GM23338 (cell line): ENCODE data around the gene NEU3. TPM values are rescaled to one million over a fixed set of nuclear protein-coding genes. Genes with fewer than 3 reads are reported as not detected.

ENCODE experiments used
- ATAC-seq: fragments of 200-7000 bp; cut with Tn5 transposase; 3 replicates; pipeline ENCODE4 v1.9.1; 2020
- DNase-seq: peaks from one replicate; pipeline ENCODE4 v3.0.0-alpha.2; 2015; ENCODE audit warnings: low spot score
- H2AFZ ChIP-seq: fragments of 200-600 bp; sonication (generic); 2 replicates; pipeline ENCODE4 v1.8.0; 2016; ENCODE audit warnings: antibody characterized with exemption, mild to moderate bottlenecking, moderate library complexity
- H3F3A ChIP-seq: fragments of 200-600 bp; sonication (generic); replicated peaks from 2 replicates; pipeline ENCODE4 v1.8.0; 2017; ENCODE audit warnings: antibody characterized with exemption, mixed run types, low read depth
- H3K27ac ChIP-seq: fragments of 200-600 bp; sonication (generic); 2 replicates; pipeline ENCODE4 v1.6.1; 2016; ENCODE audit warnings: low read depth
- H3K27me3 ChIP-seq: fragments of 200-600 bp; sonication (generic); 2 replicates; pipeline ENCODE4 v1.8.0; 2016; ENCODE audit warnings: mild to moderate bottlenecking, mixed run types, moderate library complexity; ENCODE audit not compliant: insufficient read depth
- H3K36me3 ChIP-seq: fragments of 200-600 bp; sonication (generic); 2 replicates; pipeline ENCODE4 v1.8.0; 2016; ENCODE audit warnings: mild to moderate bottlenecking; ENCODE audit not compliant: insufficient read depth
- H3K4me1 ChIP-seq: fragments of 200-600 bp; sonication (generic); 2 replicates; pipeline ENCODE4 v1.8.0; 2016; ENCODE audit warnings: mild to moderate bottlenecking, moderate library complexity; ENCODE audit not compliant: insufficient read depth
- H3K4me2 ChIP-seq: fragments of 200-600 bp; sonication (generic); 2 replicates; pipeline ENCODE4 v1.7.1; 2017; ENCODE audit warnings: mixed run types
- H3K4me3 ChIP-seq: fragments of 200-600 bp; sonication (generic); 2 replicates; pipeline ENCODE4 v1.6.1; 2016; ENCODE audit warnings: mixed run types
- H3K79me2 ChIP-seq: fragments of 200-600 bp; sonication (generic); replicated peaks from 2 replicates; pipeline ENCODE4 v1.8.0; 2017; ENCODE audit warnings: mild to moderate bottlenecking; ENCODE audit not compliant: insufficient read depth
- H3K9me2 ChIP-seq: fragments of 200-600 bp; sonication (generic); 2 replicates; pipeline ENCODE4 v1.8.0; 2017; ENCODE audit not compliant: insufficient read depth
- H4K20me1 ChIP-seq: fragments of 200-600 bp; sonication (generic); replicated peaks from 2 replicates; pipeline ENCODE4 v1.8.0; 2017; ENCODE audit warnings: mild to moderate bottlenecking; ENCODE audit not compliant: insufficient read depth
- H3K27ac Mint-ChIP-seq: 2 replicates; pipeline ENCODE4 v1.8.0; 2020; ENCODE audit warnings: inconsistent platforms, mild to moderate bottlenecking, moderate library complexity, mixed read lengths
- H3K27me3 Mint-ChIP-seq: 3 replicates; pipeline ENCODE4 v1.8.0; 2022; ENCODE audit warnings: low read depth, mild to moderate bottlenecking, moderate library complexity, mixed read lengths, inconsistent platforms; ENCODE audit not compliant: insufficient read depth, poor library complexity
- H3K36me3 Mint-ChIP-seq: 3 replicates; pipeline ENCODE4 v1.8.0; 2021; ENCODE audit warnings: low read depth, mild to moderate bottlenecking, inconsistent platforms, moderate library complexity, mixed read lengths
- H3K4me1 Mint-ChIP-seq: 3 replicates; pipeline ENCODE4 v1.8.0; 2020; ENCODE audit warnings: mild to moderate bottlenecking, inconsistent platforms, mixed read lengths
- H3K4me3 Mint-ChIP-seq: 3 replicates; pipeline ENCODE4 v1.8.0; 2021; ENCODE audit warnings: moderate library complexity, mild to moderate bottlenecking, inconsistent platforms, mixed read lengths
- H3K9me3 Mint-ChIP-seq: 3 replicates; pipeline ENCODE4 v1.8.0; 2020; ENCODE audit warnings: moderate library complexity, mild to moderate bottlenecking, inconsistent platforms, mixed read lengths
- CREB1 ChIP-seq: fragments of 250-450 bp; sonication (Bioruptor Pico); IDR thresholded peaks from 2 replicates; pipeline ENCODE4 v1.5.0; 2020; ENCODE audit warnings: low read depth, mild to moderate bottlenecking, moderate library complexity
- CTCF ChIP-seq, 2 experiments: fragments of 200-600 bp in 1 of 2; sonication (generic) in 1 of 2; conservative IDR thresholded peaks; 2 replicates each; pipeline versions ENCODE4 v1.5.1 to v1.6.1; 2016 to 2017; ENCODE audit warnings: antibody characterized with exemption in 2 of 2, low read depth in 2 of 2, mild to moderate bottlenecking in 2 of 2, moderate library complexity in 1 of 2
- ETS1 ChIP-seq: IDR thresholded peaks from 2 replicates; pipeline ENCODE4 v1.6.1; 2016; ENCODE audit warnings: antibody characterized with exemption
- EZH2 ChIP-seq: fragments of 200-600 bp; sonication (generic); IDR thresholded peaks from one replicate; pipeline ENCODE4 v1.8.0; 2017; ENCODE audit warnings: antibody characterized with exemption, mild to moderate bottlenecking, low read depth; ENCODE audit not compliant: unreplicated experiment
- EZH2phosphoT487 ChIP-seq: fragments of 200-600 bp; sonication (generic); IDR thresholded peaks from one replicate; pipeline ENCODE4 v1.8.1; 2018; ENCODE audit warnings: antibody characterized with exemption; ENCODE audit not compliant: unreplicated experiment
- JUNB ChIP-seq: IDR thresholded peaks from one replicate; pipeline ENCODE4 v1.6.1; 2016; ENCODE audit warnings: antibody characterized with exemption; ENCODE audit not compliant: unreplicated experiment
- NANOG ChIP-seq: IDR thresholded peaks from 2 replicates; pipeline ENCODE4 v1.6.1; 2016; ENCODE audit warnings: antibody characterized with exemption, borderline replicate concordance
- POLR2AphosphoS5 ChIP-seq: IDR thresholded peaks from 2 replicates; pipeline ENCODE4 v1.6.1; 2016; ENCODE audit warnings: antibody characterized with exemption, low read depth
- REST ChIP-seq: IDR thresholded peaks from one replicate; pipeline ENCODE4 v1.6.1; 2018; ENCODE audit warnings: antibody characterized with exemption; ENCODE audit not compliant: unreplicated experiment
- STAT1 ChIP-seq: IDR thresholded peaks from one replicate; pipeline ENCODE4 v1.6.1; 2016; ENCODE audit warnings: antibody characterized with exemption; ENCODE audit not compliant: unreplicated experiment
- ZNF114 ChIP-seq: fragments of 250-450 bp; sonication (Bioruptor Pico); IDR thresholded peaks from 2 replicates; pipeline ENCODE4 v1.5.0; 2020; ENCODE audit warnings: mild to moderate bottlenecking, moderate library complexity
- ZNF331 ChIP-seq: fragments of 250-450 bp; sonication (Bioruptor Pico); IDR thresholded peaks from 2 replicates; pipeline ENCODE4 v1.5.0; 2020; ENCODE audit warnings: low read depth, mild to moderate bottlenecking, moderate library complexity
- ZNF462 ChIP-seq: fragments of 250-450 bp; sonication (Bioruptor Pico); IDR thresholded peaks from 2 replicates; pipeline ENCODE4 v1.5.0; 2020; ENCODE audit warnings: mild to moderate bottlenecking, moderate library complexity
- polyA plus RNA-seq: library from polyadenylated mRNA; unstranded; fragments of >200 nt; fragmentation: Nextera tagmentation; extraction: Ambion mirVana; gene quantifications from 2 replicates; pipeline ENCODE4 v1.2.1, GENCODE V29; 2016
- total RNA-seq: library from RNA; depleted of rRNA; stranded (reverse); fragments of >200 nt; shearing (Covaris generic); gene quantifications from 2 replicates; pipeline ENCODE4 v1.2.3, GENCODE V29; 2014

Gene NEU3
- total and polyA plus RNA-seq, 2 experiments from 2014 or later = 2.8 to 25.9 TPM

GRCh38 chr11:74980634-74981033 lies 8.1 kb upstream of the NEU3 start (continued):
- no peak for TF ChIP-seq ZNF114 (CRISPR knock-in tag)
- TF ChIP-seq EZH2phosphoT487 = no peak
- TF ChIP-seq CREB1 (CRISPR knock-in tag) = no peak

GRCh38 chr11:74981888-74982287 lies 6.8 kb upstream of the NEU3 start:
- Mint-ChIP-seq H3K36me3 (peaks cover 4% of the 10 kb centered on the region; the same call in 1 of the 3 replicates), H3K9me3 (no peaks in the 10 kb centered on the region), H3K27ac (no peak overlapping the region), H3K4me3 (no peak overlapping the region), H3K27me3 (no peaks in the 10 kb centered on the region), H3K4me1 (no peaks in the 10 kb centered on the region)
- Histone ChIP-seq H4K20me1 (peaks cover 10% of the 10 kb centered on the region), H3K27me3 (no peaks in the 10 kb centered on the region), H3K4me1 (no peaks in the 10 kb centered on the region), H3K36me3 (peaks cover 2% of the 10 kb centered on the region; the same call in 1 of the 2 replicates), H3F3A (no peaks in the 10 kb centered on the region), H3K79me2 (no peaks in the 10 kb centered on the region), H3K4me3 (no peak overlapping the region), H3K27ac (no peak overlapping the region), H3K9me2 (no peaks in the 10 kb centered on the region), H3K4me2 (no peak overlapping the region), H2AFZ (no peak overlapping the region)
- no peak for ATAC-seq
- no peak for TF ChIP-seq EZH2
- TF ChIP-seq ETS1 = no peak
- TF ChIP-seq POLR2AphosphoS5 = no peak
- TF ChIP-seq ZNF331 (CRISPR knock-in tag) = no peak
- no peak for TF ChIP-seq CREB1 (CRISPR knock-in tag)
- no peak for TF ChIP-seq EZH2phosphoT487
- no peak for TF ChIP-seq ZNF114 (CRISPR knock-in tag)
- no peak for TF ChIP-seq JUNB
- TF ChIP-seq ZNF462 (CRISPR knock-in tag) = no peak
- no peak for TF ChIP-seq NANOG
- TF ChIP-seq CTCF (conservative IDR thresholded peaks at IDR 0.05; ENCODE audit: low read depth in 2 of 2) = no peak
- no peak for TF ChIP-seq REST
- TF ChIP-seq STAT1 = no peak
- no peak for DNase-seq
